PC-9 (cell line): ENCODE data around the gene CACNA1B. TPM values are rescaled to one million over a fixed set of nuclear protein-coding genes. Genes with fewer than 3 reads are reported as not detected.

ENCODE experiments used
- BruUV-seq: library from RNA; stranded (reverse); fragments of 400-500 nt; replicated peaks from 2 replicates; lab custom pipeline; 2021; lab: Mats Ljungman, UMichigan
- CTCF ChIA-PET: fragments of 300-600 bp; sonication (Branson Sonifier 250); formaldehyde crosslinking; loops from one replicate; lab custom pipeline; 2022; ENCODE audit warnings: antibody characterized with exemption; lab: Charles Lee
- POLR2A ChIA-PET: fragments of 300-600 bp; sonication (Branson Sonifier 250); formaldehyde crosslinking; loops from one replicate; lab custom pipeline; 2022; ENCODE audit warnings: antibody characterized with exemption; ENCODE audit not compliant: unreplicated experiment; lab: Charles Lee
- DNase-seq, 2 experiments: peaks; one replicate each; pipeline versions ENCODE4 v3.0.0 to v3.0.0-alpha.2; 2015 to 2022; ENCODE audit warnings: mixed read lengths in 1 of 2
- H2AFZ ChIP-seq: fragments of 200-600 bp; sonication (generic); 2 replicates; pipeline ENCODE4 v1.8.1; 2017; ENCODE audit warnings: antibody characterized with exemption
- H3F3A ChIP-seq: fragments of 200-600 bp; sonication (generic); 2 replicates; pipeline ENCODE4 v1.8.1; 2017; ENCODE audit warnings: antibody characterized with exemption, mild to moderate bottlenecking, low read depth; ENCODE audit not compliant: insufficient read depth
- H3K27ac ChIP-seq: fragments of 200-600 bp; sonication (generic); 2 replicates; pipeline ENCODE4 v1.6.1; 2016; ENCODE audit warnings: mixed run types
- H3K27me3 ChIP-seq: fragments of 200-600 bp; sonication (generic); 2 replicates; pipeline ENCODE4 v1.6.1; 2016; ENCODE audit warnings: low read depth, mixed run types; ENCODE audit not compliant: insufficient read depth
- H3K36me3 ChIP-seq: fragments of 200-600 bp; sonication (generic); 2 replicates; pipeline ENCODE4 v1.6.1; 2016; ENCODE audit warnings: low read depth, mixed run types
- H3K4me1 ChIP-seq: fragments of 200-600 bp; sonication (generic); replicated peaks from 2 replicates; pipeline ENCODE4 v1.6.1; 2016; ENCODE audit warnings: mixed run types; ENCODE audit not compliant: insufficient read depth
- H3K4me2 ChIP-seq: fragments of 200-600 bp; sonication (generic); 2 replicates; pipeline ENCODE4 v1.6.1; 2017; ENCODE audit warnings: mixed run types
- H3K4me3 ChIP-seq: fragments of 200-600 bp; sonication (generic); 2 replicates; pipeline ENCODE4 v1.6.1; 2016; ENCODE audit warnings: mixed run types
- H3K79me2 ChIP-seq: fragments of 200-600 bp; sonication (generic); 2 replicates; pipeline ENCODE4 v1.6.1; 2017; ENCODE audit warnings: low read depth, mixed run types
- H3K9me2 ChIP-seq: fragments of 200-600 bp; sonication (generic); 2 replicates; pipeline ENCODE4 v1.8.1; 2017; ENCODE audit warnings: mild to moderate bottlenecking; ENCODE audit not compliant: insufficient read depth
- H3K9me3 ChIP-seq: fragments of 200-600 bp; sonication (generic); 2 replicates; pipeline ENCODE4 v1.8.1; 2016; ENCODE audit warnings: low read depth; ENCODE audit not compliant: insufficient read depth
- H4K20me1 ChIP-seq: fragments of 200-600 bp; sonication (generic); 2 replicates; pipeline ENCODE4 v1.8.1; 2017; ENCODE audit not compliant: insufficient read depth
- CTCF ChIP-seq: fragments of 200-600 bp; sonication (generic); conservative IDR thresholded peaks from 2 replicates; pipeline ENCODE4 v1.6.1; 2017; ENCODE audit warnings: mixed run types, antibody characterized with exemption, mild to moderate bottlenecking, moderate library complexity
- EZH2 ChIP-seq: fragments of 200-600 bp; sonication (generic); IDR thresholded peaks from 2 replicates; pipeline ENCODE4 v1.8.0; 2017; ENCODE audit warnings: antibody characterized with exemption, low read depth
- intact Hi-C: fragments of 100-400 bp; cut with micrococcal nuclease; formaldehyde crosslinking; loops from one replicate; pipeline ENCODE4 v1.10.0; 2022; ENCODE audit not compliant: unreplicated experiment
- total RNA-seq: library from RNA; stranded (reverse); gene quantifications from 2 replicates; pipeline ENCODE4 v1.2.3, GENCODE V29; 2021

The CACNA1B gene
- total RNA-seq, 1 experiment from 2014 or later: not detected

- Histone ChIP-seq H3K4me3 (no peak overlapping the region), H3K9me3 (no peaks in the 10 kb centered on the region), H3K9me2 (no peaks in the 10 kb centered on the region), H3F3A (no peaks in the 10 kb centered on the region), H3K4me2 (no peak overlapping the region), H3K4me1 (no peaks in the 10 kb centered on the region), H3K79me2 (no peaks in the 10 kb centered on the region), H3K27me3 (peaks cover 38% of the 10 kb centered on the region), H3K27ac (no peak overlapping the region), H3K36me3 (no peaks in the 10 kb centered on the region), H4K20me1 (no peaks in the 10 kb centered on the region), H2AFZ (no peak overlapping the region)
- POLR2A ChIA-PET: interaction anchor here (0.6 kb wide), 1 partner anchor 32 kb away, joined by 4 read pairs; no protein-coding TSS in a partner anchor
- CTCF ChIA-PET: no interaction called here
- no peak for DNase-seq
- TF ChIP-seq CTCF (no peak), EZH2 (no peak)
- BruUV-seq: no TSS peak
- intact Hi-C loops: no loop called here
Observed at GRCh38 chr9:137972355-137972987, 94.9 kb downstream of the CACNA1B start.

- Histone ChIP-seq H3K9me2 (no peaks in the 10 kb centered on the region), H3K27ac (no peak overlapping the region), H3K4me1 (no peaks in the 10 kb centered on the region), H3K79me2 (no peaks in the 10 kb centered on the region), H3K36me3 (no peaks in the 10 kb centered on the region), H2AFZ (no peak overlapping the region), H3K9me3 (no peaks in the 10 kb centered on the region), H3K4me3 (no peak overlapping the region), H4K20me1 (no peaks in the 10 kb centered on the region), H3K4me2 (no peak overlapping the region), H3F3A (no peaks in the 10 kb centered on the region), H3K27me3 (peaks cover 33% of the 10 kb centered on the region)
- ChIA-PET POLR2A (interaction anchor here (0.5 to 0.6 kb wide), 2 partner anchors 33 to 414 kb away, joined by 3 to 4 read pairs; no protein-coding TSS in a partner anchor), CTCF (no interaction called here)
- TF ChIP-seq EZH2 (no peak), CTCF (no peak)
- no TSS peak for BruUV-seq
- intact Hi-C loops: no loop called here
- peak in 1 of 2 experiments; percentile 31 for DNase-seq
Observed at GRCh38 chr9:137972988-137973470, 95.4 kb downstream of the CACNA1B start.

- no peak overlapping the region for H2AFZ ChIP-seq
- H4K20me1 ChIP-seq: no peaks in the 10 kb centered on the region
- ChIA-PET CTCF (no interaction called here), POLR2A (interaction anchor here (0.5 kb wide), 1 partner anchor 415 kb away, joined by 3 read pairs; no protein-coding TSS in a partner anchor)
- H3K4me2 ChIP-seq: no peak overlapping the region
- H3K79me2 ChIP-seq: no peaks in the 10 kb centered on the region
- no peaks in the 10 kb centered on the region for H3F3A ChIP-seq
- BruUV-seq: no TSS peak
- no peak for TF ChIP-seq EZH2
- no peak for TF ChIP-seq CTCF
- no peak overlapping the region for H3K4me3 ChIP-seq
- intact Hi-C loops: no loop called here
- H3K27me3 ChIP-seq: peaks cover 27% of the 10 kb centered on the region; the same call in 1 of the 2 replicates
- H3K9me2 ChIP-seq: no peaks in the 10 kb centered on the region
- H3K36me3 ChIP-seq: no peaks in the 10 kb centered on the region
- no peaks in the 10 kb centered on the region for H3K9me3 ChIP-seq
- DNase-seq: no peak
- no peaks in the 10 kb centered on the region for H3K4me1 ChIP-seq
- H3K27ac ChIP-seq: no peak overlapping the region
Observed at GRCh38 chr9:137973829-137974416, 96.3 kb downstream of the CACNA1B start.
